SW 1271 (cell line): ENCODE data around the gene RCOR3.
A peak's percentile ranks its signal among the peaks of the same experiment; 100 is the strongest.
"Not testable (repeated sequence)": the region's sequence is repeated elsewhere in the genome, so short reads cannot be mapped to it uniquely, and the experiment has no call there.

Experiments
- DNase-seq, 2 experiments: peaks; one replicate each; lab custom pipeline; 2025; lab: John Stamatoyannopoulos, UW

Gene RCOR3

DNA sequence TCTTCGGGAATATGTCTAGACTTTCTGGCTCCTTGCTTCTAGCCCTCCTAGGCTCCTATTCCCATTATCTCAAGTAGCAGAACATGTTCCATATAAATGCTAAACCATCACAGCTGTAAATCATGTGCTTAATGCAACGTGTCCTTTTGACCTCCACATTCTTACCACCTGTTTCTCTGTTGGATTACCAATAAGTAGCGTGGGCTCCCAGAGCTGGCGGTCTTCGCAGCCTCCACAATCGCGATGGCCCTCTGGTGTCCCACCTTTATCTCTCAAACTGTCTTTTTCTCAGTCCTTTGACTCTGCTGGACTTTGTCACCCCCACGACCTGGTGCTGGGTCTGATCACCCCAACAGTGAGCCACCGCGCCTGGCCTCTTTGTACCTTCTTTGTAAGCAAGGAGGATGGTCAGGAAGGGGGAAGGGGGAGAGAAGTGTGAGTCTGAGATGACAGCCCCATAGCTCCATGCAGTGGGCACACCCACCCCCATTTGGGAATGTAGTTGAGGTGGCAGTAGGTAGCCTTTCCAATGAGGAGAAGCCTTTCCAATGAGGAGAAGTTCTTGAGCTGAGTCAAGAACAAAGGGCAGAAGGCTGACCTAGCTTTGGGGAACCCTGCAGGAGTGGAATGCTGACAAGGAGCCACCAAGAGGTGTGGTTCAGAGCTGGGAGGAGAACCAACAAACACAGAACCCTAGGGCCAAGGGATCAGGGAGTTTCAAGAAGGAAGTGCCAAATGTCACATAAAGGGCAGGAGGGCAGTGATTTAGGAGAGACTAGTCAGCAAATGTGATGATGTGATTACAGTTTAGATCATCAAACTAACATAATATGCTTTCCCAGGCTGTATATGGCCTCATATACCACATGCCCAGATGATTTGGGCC, 81.7 kb downstream of the RCOR3 start:
- no peak for DNase-seq

DNA sequence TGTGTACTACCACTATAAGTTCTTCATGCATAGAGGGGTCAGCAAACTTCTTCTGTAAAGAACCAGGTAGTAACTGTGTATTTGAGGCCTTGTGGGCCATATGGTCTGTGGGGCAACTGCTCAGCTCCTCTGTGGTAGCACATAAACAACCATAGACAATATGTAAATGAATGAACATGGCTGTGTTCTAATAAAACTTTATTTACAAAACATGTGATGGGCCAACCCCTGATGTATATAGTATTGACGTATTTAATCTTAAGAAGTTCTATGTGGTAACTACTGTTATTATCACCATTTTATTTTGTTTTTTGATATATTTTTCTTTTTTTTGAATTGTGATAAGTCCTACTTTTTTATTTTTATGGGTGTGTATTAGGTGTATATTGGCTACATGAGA, 82.8 kb downstream of the RCOR3 start:
- no peak for DNase-seq

DNA sequence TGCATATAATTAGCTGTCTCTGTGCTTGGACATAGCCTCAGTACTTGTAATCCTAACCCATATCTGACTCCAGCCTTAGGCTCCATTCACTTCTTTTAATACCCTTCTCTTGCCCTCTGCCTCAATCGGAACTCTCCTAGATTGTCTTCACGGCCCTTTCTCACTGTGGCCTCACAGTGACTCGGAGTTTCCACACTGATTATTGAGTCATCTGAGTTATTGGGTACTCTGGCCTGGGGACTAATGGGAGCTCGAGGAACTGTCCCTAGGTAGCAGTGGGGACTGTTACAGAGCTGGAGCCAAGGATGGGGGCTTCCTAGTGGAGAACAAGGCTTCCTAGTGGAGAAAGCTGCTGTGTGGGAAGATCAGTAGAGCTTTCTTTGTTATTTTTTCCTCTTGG, 84.4 kb downstream of the RCOR3 start:
- no peak for DNase-seq

DNA sequence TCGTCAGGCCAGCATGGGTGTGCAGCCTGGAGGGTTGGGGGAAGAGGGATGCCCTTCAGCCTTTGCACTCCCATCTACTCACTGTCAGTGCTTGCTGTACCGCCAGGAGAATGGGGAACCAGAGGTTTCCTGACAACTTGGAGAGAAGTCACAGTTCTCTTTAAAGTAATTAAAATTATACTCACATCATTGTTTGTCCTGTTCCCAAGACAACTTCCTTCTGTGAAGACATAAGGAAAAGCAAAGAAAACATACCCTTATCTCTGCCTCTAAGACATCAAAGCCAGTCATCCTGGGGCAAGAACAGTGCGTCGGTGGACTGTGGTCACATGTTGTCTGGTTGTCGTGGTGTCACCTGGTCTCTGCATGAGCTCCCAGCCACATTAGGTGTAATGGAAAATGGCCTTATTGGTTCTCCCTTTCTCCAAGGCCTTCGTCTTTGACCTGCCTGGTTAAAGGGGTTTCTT, 85.0 kb downstream of the RCOR3 start:
- DNase-seq, result no peak

DNA sequence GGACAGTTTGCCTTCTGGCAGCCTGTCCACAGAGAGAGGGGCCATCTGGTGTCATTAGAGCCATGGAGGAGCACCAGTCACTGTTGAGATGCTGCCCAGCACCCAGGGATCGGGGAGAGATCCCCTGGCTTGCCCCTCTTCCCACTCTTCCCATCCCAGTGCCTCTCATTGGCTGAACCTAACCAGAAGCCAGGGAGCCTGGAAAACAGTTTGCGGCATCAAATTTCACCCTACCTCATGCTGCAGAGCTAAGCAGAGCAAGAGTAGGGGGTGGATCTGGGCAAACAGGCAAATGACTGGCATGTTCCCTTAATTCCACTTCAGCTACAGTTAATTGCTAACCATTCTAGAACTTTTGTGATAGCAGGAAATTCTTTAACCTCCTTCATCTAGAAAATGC, 86.6 kb downstream of the RCOR3 start:
- no peak for DNase-seq

DNA sequence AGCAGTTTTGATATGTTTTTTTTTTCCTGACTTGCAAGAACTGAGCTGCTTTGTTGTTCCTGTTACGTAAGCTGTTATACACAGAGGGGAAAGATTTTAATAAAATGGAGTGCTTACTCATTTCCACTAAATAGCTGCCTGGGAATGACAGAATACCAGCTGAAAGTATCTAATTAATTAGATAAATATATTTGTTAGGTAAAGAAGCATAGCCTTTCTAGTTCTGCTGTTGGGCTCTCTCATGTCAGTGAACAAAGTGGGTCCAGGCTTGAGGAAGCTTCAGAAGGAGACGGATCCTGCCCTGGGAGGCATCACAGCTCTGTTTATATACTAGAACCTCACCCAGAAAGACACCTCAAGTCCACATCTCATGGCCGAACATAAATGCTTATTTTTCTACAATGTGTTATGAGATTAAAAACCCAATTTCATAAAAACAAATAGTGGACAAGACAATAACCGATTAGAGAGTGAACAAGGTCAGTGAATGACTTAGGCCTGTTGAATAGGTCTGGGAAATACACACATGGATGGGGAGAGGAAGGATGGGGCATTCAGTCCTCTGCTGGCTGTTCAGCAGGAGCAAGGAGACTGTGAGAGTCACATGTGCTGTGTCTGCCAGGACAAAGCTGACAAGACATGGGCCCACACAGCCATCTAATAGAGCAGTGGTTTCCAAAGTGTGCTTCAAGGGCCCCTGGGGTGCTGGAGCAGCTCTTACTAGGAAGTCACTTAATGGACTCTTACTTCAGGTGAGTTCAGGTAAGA, 88.1 kb downstream of the RCOR3 start:
- no peak for DNase-seq

DNA sequence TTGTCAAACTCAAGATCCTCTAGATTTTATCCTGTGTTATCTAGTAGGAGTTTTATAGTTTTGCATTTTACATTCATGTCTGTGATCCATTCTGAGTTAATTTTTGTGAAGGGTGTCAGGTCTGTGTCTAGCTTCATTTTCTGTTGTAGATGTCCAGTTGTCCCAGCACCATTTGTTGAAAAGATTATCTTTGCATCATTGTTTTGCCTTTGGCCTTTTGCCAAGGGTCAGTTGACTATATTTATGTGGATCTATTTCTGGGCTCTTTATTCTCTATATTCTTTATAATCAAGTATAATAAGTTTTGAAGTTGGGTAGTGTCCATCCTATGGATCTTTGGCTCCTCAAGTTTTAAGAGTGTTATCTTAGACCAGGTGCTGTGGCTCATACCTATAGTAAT, 89.4 kb downstream of the RCOR3 start:
- DNase-seq, result no peak

DNA sequence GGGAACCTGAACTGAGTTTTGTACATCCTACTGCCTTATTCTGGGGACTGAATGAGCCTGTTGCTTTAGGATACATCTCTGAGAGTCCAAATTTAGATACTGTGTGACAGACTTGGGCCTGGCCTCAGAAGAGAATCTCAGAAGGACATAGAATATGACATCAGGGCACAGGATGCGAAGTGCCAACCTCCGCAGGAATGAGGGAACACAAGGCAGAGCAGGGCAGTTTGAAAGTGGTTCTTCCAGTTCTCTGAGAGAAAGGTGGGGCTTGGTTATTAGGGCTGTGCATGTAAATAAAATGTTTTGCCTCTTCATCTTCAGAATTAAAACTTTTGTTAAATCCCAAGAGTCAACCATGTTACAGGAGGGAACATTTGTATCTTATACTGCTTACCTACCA, 90.6 kb downstream of the RCOR3 start:
- no peak for DNase-seq

DNA sequence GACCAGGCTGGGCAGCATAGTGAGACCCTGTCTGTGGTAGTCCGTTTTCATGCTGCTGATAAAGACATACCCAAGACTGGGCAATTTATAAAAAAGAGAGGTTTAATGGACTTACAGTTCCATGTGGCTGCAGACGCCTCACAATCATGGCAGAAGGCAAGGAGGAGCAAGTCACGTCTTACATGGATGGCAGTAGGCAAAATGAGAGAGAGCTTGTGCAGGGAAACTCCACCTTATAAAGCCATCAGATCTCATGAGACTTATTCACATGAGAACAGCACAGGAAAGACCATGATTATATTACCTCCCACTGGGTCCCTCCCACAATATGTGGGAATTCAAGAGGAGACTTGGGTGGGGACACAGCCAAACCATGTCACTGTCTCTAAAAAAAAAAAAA, 92.9 kb downstream of the RCOR3 start:
- not testable (repeated sequence) for DNase-seq

DNA sequence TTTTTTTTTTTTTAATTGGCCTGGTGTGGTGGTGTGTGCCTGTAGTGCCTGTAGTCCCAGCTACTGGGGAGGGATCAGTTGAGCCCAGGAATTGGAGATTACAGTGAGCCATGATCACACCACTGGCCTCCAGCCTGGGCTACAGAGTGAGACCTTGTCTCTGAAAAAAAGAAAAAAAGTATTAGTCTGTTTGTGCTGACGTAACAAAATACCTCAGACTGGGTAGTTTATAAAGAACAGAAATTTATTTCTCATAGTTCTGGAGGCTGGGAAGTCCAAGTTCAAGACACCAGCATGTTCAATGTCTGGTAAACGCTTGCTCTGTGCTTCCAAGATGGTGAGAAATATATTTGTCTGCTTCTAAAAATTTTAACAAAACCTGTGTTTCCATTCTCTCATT, 93.3 kb downstream of the RCOR3 start:
- no peak for DNase-seq

DNA sequence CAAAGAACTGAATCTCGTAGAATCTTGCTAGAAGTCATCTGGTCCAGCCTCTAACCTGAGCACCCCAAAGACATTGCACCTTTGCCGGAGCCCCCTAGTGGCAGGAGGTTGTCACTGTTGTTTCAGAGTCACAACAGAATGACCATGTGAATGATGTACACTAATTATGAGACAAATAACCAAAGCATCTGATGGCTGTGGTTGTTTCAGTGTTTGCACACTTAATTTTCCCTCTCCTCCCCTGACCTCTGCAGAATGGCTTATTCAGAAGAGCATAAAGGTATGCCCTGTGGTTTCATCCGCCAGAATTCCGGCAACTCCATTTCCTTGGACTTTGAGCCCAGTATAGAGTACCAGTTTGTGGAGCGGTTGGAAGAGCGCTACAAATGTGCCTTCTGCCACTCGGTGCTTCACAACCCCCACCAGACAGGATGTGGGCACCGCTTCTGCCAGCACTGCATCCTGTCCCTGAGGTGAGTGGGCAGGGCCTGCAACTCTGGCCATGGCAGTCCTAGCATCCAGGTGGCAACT, 93.9 kb downstream of the RCOR3 start:
- peak in 1 of 2 experiments; percentile 4 for DNase-seq

DNA sequence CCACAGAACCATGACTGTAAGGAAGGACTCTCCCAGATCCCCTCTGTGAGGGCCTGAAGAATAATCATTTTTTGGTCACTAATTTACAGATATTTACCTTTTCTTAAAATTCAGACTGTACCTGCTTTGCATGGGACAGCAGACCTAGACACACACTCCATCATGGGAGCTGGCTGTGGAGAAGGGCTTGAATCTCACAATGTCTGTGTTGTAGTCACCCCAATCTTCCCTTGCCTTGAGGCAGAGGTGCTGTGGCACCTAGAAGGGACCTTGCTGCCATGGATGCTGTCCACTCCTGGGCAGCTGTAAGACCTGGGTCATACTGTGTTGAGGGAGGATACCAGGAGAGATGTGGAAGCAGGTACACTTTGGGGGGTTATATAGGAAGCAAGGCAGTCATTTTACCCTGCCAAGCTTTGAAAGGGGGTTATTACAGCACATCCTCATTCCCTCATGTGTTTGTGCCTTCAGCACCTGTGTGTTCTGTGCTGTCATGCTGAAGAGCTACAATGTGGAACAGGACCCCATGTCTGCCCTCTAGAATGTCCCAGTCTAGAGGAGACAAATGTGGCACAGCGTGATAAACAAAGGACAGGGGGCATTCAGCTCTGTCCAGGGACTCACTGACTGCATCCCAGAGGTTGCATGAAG, 94.5 kb downstream of the RCOR3 start:
- DNase-seq, result no peak

DNA sequence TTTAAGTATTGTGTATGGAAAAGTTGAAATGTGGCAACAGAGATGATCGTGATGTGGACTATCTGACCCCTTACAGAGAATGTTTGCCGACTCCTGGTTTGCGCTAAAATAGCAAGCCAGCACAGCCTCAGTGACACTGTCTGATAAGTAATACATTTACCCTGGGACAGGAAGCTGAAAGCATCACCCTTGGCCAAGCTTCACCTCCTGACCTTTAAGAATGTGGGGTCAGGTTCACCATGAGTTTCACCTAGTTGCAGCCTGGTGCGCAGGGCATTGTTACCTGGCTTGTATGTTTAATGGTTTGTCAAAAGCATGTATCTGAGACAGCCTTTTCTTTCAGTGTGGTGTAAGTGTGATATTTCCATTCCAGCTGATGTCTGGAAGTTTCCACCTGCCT, 96.7 kb downstream of the RCOR3 start:
- no peak for DNase-seq

DNA sequence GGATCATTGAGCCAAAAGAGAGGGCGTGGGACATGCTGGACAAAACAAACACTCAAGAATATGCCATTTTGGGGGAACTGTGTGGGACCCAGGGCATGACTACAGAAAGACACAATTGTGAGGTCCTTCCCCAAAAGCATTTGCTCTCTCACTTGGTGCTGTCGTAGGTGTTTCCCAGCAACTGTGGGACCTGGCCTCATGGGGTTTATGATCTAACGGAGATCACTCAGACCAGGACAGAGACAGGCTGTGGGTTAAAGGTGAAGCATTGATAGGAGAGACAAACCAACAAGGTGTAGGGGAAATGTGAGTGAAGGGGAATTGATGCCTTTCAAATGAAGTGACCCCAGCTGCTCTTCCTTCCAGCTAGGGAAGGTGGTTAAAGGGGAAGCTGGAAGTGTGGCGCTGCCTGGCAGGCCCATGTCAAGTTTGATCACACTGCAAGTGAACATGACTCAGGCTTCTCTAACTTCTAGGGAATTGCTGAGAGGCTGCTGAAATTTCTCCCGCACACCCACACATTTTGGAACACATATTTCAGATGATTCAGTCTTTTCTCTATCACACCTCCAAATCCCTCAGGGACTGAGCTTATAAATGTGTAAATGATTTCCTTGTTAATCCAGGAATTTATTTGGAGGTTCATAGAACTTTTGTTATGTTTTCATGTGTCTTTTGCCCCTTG, 97.7 kb downstream of the RCOR3 start:
- DNase-seq, result no peak

DNA sequence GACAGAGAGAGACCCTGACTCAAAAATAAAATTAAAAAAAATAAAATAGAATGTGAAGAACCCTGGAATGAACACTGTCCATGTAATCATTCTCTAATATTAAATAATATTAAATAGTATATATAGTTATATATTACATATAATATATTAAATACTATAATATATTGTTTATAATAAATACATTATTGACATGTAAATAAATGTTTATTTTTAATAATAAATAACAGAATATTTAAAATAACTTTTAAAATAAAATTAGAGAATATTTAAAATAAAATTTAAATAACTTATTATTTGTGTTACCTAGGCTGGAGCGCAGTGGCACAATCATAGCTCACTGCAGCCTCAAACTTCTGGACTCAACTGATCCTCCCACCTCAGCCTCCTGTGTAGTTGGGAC, 99.5 kb downstream of the RCOR3 start:
- no peak for DNase-seq

DNA sequence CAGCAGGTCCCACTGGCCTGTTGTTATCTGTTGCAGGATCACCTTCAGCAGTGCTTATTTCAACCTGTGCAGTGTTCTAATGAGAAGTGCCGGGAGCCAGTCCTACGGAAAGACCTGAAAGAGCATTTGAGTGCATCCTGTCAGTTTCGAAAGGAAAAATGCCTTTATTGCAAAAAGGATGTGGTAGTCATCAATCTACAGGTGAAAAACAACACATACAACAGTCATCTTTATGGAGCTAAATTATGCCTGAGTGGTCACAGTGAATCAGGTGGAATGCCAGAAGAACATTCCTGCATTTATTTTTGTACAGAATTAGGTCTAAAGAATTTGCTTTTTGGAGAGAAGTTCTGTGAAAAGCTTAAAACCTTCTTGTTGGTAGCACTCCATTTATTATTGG, 100.7 kb downstream of the RCOR3 start:
- no peak for DNase-seq

DNA sequence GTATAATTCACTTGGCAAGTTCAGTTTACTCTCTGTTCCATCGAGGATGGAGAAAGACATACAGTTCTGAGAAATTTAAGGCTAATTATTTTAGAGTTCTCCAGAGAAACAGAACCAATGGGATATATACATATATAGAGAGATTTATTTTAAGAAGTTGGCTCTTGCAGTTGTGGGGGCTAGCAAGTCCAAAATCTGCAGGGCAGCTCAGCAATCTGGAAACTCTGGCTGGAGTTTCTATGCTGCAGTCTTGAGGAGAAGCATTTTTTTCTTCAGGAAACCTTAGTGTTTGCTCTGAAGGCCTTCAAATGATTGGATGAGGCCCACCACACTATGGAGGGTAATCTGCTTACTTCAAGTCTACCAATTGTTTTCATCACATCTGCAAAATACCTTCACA, 102.0 kb downstream of the RCOR3 start:
- DNase-seq, result no peak
